Measurements from ENCODE around the gene AP1M1. TPM values are rescaled to one million over a fixed set of nuclear protein-coding genes. Genes with fewer than 3 reads are reported as not detected.

The AP1M1 gene
- total RNA-seq, 4 donors from 2014 or later: 68.2 to 119 (median 73.5) TPM

GRCh38 chr19:16232127-16232526 lies 34.4 kb downstream of the AP1M1 start:
- Histone ChIP-seq H3K27ac (no peak overlapping the region), H3K4me3 (no peak overlapping the region), H3K9me3 (no peaks in the 10 kb centered on the region), H3K36me3 (peaks cover 0 to 81% of the 10 kb centered on the region in 2 donors), H3K4me1 (no peaks in the 10 kb centered on the region), H3K27me3 (no peaks in the 10 kb centered on the region)
- intact Hi-C loops (cut with DNase I; ENCODE audit: low total_unique reads) (no loop called here), in situ Hi-C loops (cut with MboI; ENCODE audit: low sequenced_read_pairs in 4 of 4) (loop anchor here in 1 of 4 donors (25.0 kb wide), 1 partner anchor 305 kb away; the partner anchor contains the start of gene CHERP)
- TF ChIP-seq POLR2A (IDR thresholded peaks at IDR 0.05) (no peak), CTCF (IDR thresholded peaks at IDR 0.05 in 4 of 5, conservative IDR thresholded peaks at IDR 0.05 in 1 of 5) (no peak)
- no peak for DNase-seq
- no peak for ATAC-seq

- no peaks in the 10 kb centered on the region for H3K9me3 ChIP-seq
- H3K27me3 ChIP-seq: no peaks in the 10 kb centered on the region
- H3K36me3 ChIP-seq: peaks cover 0 to 77% of the 10 kb centered on the region in 2 donors
- ATAC-seq: no peak
- no peaks in the 10 kb centered on the region for H3K4me1 ChIP-seq
- no peak overlapping the region for H3K4me3 ChIP-seq
- in situ Hi-C loops (cut with MboI; ENCODE audit: low sequenced_read_pairs in 4 of 4): loop anchor here in 1 of 4 donors (25.0 kb wide), 1 partner anchor 305 kb away; the partner anchor contains the start of gene CHERP
- intact Hi-C loops (cut with DNase I; ENCODE audit: low total_unique reads): no loop called here
- no peak for DNase-seq
- H3K27ac ChIP-seq: no peak overlapping the region
- TF ChIP-seq CTCF (IDR thresholded peaks at IDR 0.05 in 4 of 5, conservative IDR thresholded peaks at IDR 0.05 in 1 of 5): no peak
Observed at GRCh38 chr19:16232568-16232967, 34.9 kb downstream of the AP1M1 start.

GRCh38 chr19:16233081-16233776 lies 35.5 kb downstream of the AP1M1 start:
- Histone ChIP-seq H3K27me3 (no peaks in the 10 kb centered on the region), H3K27ac (no peak overlapping the region), H3K36me3 (peaks cover 0 to 70% of the 10 kb centered on the region in 2 donors), H3K9me3 (no peaks in the 10 kb centered on the region), H3K4me1 (no peaks in the 10 kb centered on the region), H3K4me3 (no peak overlapping the region)
- intact Hi-C loops (cut with DNase I; ENCODE audit: low total_unique reads) (no loop called here), in situ Hi-C loops (cut with MboI; ENCODE audit: low sequenced_read_pairs in 4 of 4) (loop anchor here in 1 of 4 donors (25.0 kb wide), 1 partner anchor 304 kb away; the partner anchor contains the start of gene CHERP)
- ATAC-seq: no peak
- DNase-seq: no peak
- no peak for TF ChIP-seq POLR2A (IDR thresholded peaks at IDR 0.05)
- TF ChIP-seq CTCF (IDR thresholded peaks at IDR 0.05 in 4 of 5, conservative IDR thresholded peaks at IDR 0.05 in 1 of 5): no peak

GRCh38 chr19:16233836-16234551 lies 36.3 kb downstream of the AP1M1 start:
- TF ChIP-seq POLR2A (IDR thresholded peaks at IDR 0.05): no peak
- Histone ChIP-seq H3K27me3 (no peaks in the 10 kb centered on the region), H3K9me3 (no peaks in the 10 kb centered on the region), H3K4me1 (no peaks in the 10 kb centered on the region), H3K27ac (no peak overlapping the region), H3K36me3 (peaks cover 0 to 63% of the 10 kb centered on the region in 2 donors), H3K4me3 (no peak overlapping the region)
- no peak for ATAC-seq
- in situ Hi-C loops (cut with MboI; ENCODE audit: low sequenced_read_pairs in 4 of 4): loop anchor here in 1 of 4 donors (25.0 kb wide), 1 partner anchor 303 kb away; the partner anchor contains the start of gene CHERP
- intact Hi-C loops (cut with DNase I; ENCODE audit: low total_unique reads): no loop called here
- no peak for DNase-seq

Data from gastrocnemius medialis (tissue), 4 donors.